BLaER1 treated with 17β-estradiol and CSF1 and Interleukin-3, amounts not matched to agents 10 nM and 100 nM (cell line): Measurements from ENCODE around the gene USP33.
"Not testable (repeated sequence)": the region's sequence is repeated elsewhere in the genome, so short reads cannot be mapped to it uniquely, and the experiment has no call there.

Experiments used
- H3K27ac ChIP-seq, 11 experiments: shearing (Covaris generic); formaldehyde crosslinking; 2 replicates each; pipeline ENCODE4 v1.8.1; 2022
- H3K27me3 ChIP-seq, 11 experiments: shearing (Covaris generic); formaldehyde crosslinking; 2 replicates each; pipeline ENCODE4 v1.8.1; 2022
- H3K36me3 ChIP-seq, 11 experiments: shearing (Covaris generic); formaldehyde crosslinking; 2 replicates each; pipeline ENCODE4 v1.8.1; 2022
- H3K4me1 ChIP-seq, 10 experiments: shearing (Covaris generic); formaldehyde crosslinking; 2 replicates each; pipeline ENCODE4 v1.8.1; 2022
- H3K4me2 ChIP-seq, 11 experiments: shearing (Covaris generic); formaldehyde crosslinking; 2 replicates each; pipeline ENCODE4 v1.8.1; 2022
- H3K4me3 ChIP-seq, 10 experiments: shearing (Covaris generic); formaldehyde crosslinking; 2 replicates each; pipeline ENCODE4 v1.8.1; 2022
- H3K9ac ChIP-seq, 11 experiments: shearing (Covaris generic); formaldehyde crosslinking; 2 replicates each; pipeline ENCODE4 v1.8.1; 2022
- H3K9me3 ChIP-seq, 11 experiments: shearing (Covaris generic); formaldehyde crosslinking; replicated peaks in 1 of 11; 2 replicates each; pipeline ENCODE4 v1.8.1; 2022
- H4K20me1 ChIP-seq, 11 experiments: shearing (Covaris generic); formaldehyde crosslinking; 2 replicates each; pipeline ENCODE4 v1.8.1; 2022
- Cebpa-rat ChIP-seq, 11 experiments: shearing (Covaris generic); IDR thresholded peaks; 2 replicates each; pipeline ENCODE4 v1.8.1; 2022

Gene USP33

GRCh38 chr1:77756052-77756754, 3.4 kb downstream of the USP33 start:
- H4K20me1 ChIP-seq, result peaks cover 36 to 82% (median 61%) of the 10 kb centered on the region in 11 experiments
- H3K9me3 ChIP-seq, result peaks cover 0 to 21% (median 17%) of the 10 kb centered on the region in 11 experiments; a peak in 15 of 22 replicates
- no peaks in the 10 kb centered on the region for H3K27me3 ChIP-seq
- H3K4me3 ChIP-seq, result no peak overlapping the region
- peak overlapping the region in 1 of 11 experiments; percentile 31; a peak in 1 of 22 replicates for H3K9ac ChIP-seq
- peak overlapping the region; percentile 57 to 94 (median 84) for H3K4me2 ChIP-seq
- peaks cover 17 to 40% (median 32%) of the 10 kb centered on the region in 10 experiments for H3K4me1 ChIP-seq
- H3K36me3 ChIP-seq, result peaks cover 3 to 24% (median 19%) of the 10 kb centered on the region in 11 experiments; a peak in 20 of 22 replicates
- TF ChIP-seq Cebpa-rat (IDR thresholded peaks at IDR 0.05), result no peak
- no peak overlapping the region for H3K27ac ChIP-seq

- H3K36me3 ChIP-seq, result peaks cover 11 to 55% (median 31%) of the 10 kb centered on the region in 11 experiments
- not testable (repeated sequence) for H3K27me3 ChIP-seq, H3K4me2 ChIP-seq, H3K9ac ChIP-seq, H3K27ac ChIP-seq, H3K4me1 ChIP-seq, H3K4me3 ChIP-seq
- peaks cover 0 to 31% (median 20%) of the 10 kb centered on the region in 11 experiments; a peak in 16 of 22 replicates for H3K9me3 ChIP-seq
- H4K20me1 ChIP-seq, result peaks cover 18 to 85% (median 49%) of the 10 kb centered on the region in 11 experiments; a peak in 18 of 22 replicates
Measured at GRCh38 chr1:77749489-77749888, 10.2 kb downstream of the USP33 start.

DNA sequence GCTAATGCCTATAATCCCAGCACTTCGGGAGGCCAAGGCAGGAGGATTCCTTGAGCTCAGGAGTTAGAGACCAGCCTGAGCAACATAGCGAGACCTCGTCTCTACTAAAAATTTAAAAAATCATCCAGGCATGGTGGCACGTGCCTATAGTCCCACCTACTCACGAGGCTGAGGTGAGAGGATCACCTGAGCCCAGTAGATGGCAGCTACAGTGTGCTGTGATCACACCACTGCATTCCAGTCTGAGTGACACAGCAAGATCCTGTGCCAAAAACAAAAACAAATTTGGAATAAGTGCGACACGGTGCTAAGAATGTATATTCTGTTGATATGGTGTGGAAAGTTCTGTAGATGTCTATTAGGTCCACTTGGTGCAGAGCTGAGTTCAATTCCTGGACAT, 15.1 kb downstream of the USP33 start:
- H3K4me3 ChIP-seq, result no peak overlapping the region
- H3K4me1 ChIP-seq, result peaks cover 0 to 7% (median 0%) of the 10 kb centered on the region in 10 experiments; a peak in 2 of 20 replicates
- H4K20me1 ChIP-seq, result peaks cover 22 to 85% (median 52%) of the 10 kb centered on the region in 11 experiments; a peak in 19 of 22 replicates
- no peak overlapping the region for H3K4me2 ChIP-seq
- no peak overlapping the region for H3K9ac ChIP-seq
- peaks cover 0 to 4% (median 0%) of the 10 kb centered on the region in 11 experiments; a peak in 2 of 22 replicates for H3K9me3 ChIP-seq
- no peak for TF ChIP-seq Cebpa-rat (IDR thresholded peaks at IDR 0.05)
- no peaks in the 10 kb centered on the region for H3K27me3 ChIP-seq
- H3K36me3 ChIP-seq, result peaks cover 14 to 51% (median 33%) of the 10 kb centered on the region in 11 experiments; a peak in 21 of 22 replicates
- H3K27ac ChIP-seq, result no peak overlapping the region

GRCh38 chr1:77742011-77742555, 17.6 kb downstream of the USP33 start:
- Histone ChIP-seq H3K36me3 (peaks cover 31 to 67% (median 53%) of the 10 kb centered on the region in 11 experiments), H4K20me1 (peaks cover 17 to 68% (median 36%) of the 10 kb centered on the region in 11 experiments; a peak in 19 of 22 replicates), H3K9ac (no peak overlapping the region), H3K4me2 (no peak overlapping the region), H3K27me3 (no peaks in the 10 kb centered on the region), H3K9me3 (peaks cover 0 to under 1% (median 0%) of the 10 kb centered on the region in 11 experiments; a peak in 1 of 22 replicates), H3K4me3 (no peak overlapping the region), H3K4me1 (peaks cover 0 to 7% (median 0%) of the 10 kb centered on the region in 10 experiments; a peak in 1 of 20 replicates), H3K27ac (no peak overlapping the region)
- no peak for TF ChIP-seq Cebpa-rat (IDR thresholded peaks at IDR 0.05)

- TF ChIP-seq Cebpa-rat (IDR thresholded peaks at IDR 0.05), result no peak
- Histone ChIP-seq H3K9me3 (no peaks in the 10 kb centered on the region), H4K20me1 (peaks cover 17 to 63% (median 33%) of the 10 kb centered on the region in 11 experiments; a peak in 19 of 22 replicates), H3K36me3 (peaks cover 36 to 73% (median 61%) of the 10 kb centered on the region in 11 experiments), H3K4me1 (peaks cover 0 to 7% (median 0%) of the 10 kb centered on the region in 10 experiments; a peak in 1 of 20 replicates), H3K27me3 (no peaks in the 10 kb centered on the region), H3K4me2 (no peak overlapping the region), H3K9ac (no peak overlapping the region), H3K27ac (no peak overlapping the region), H3K4me3 (no peak overlapping the region)
Measured at GRCh38 chr1:77741316-77741715, 18.3 kb downstream of the USP33 start.

DNA sequence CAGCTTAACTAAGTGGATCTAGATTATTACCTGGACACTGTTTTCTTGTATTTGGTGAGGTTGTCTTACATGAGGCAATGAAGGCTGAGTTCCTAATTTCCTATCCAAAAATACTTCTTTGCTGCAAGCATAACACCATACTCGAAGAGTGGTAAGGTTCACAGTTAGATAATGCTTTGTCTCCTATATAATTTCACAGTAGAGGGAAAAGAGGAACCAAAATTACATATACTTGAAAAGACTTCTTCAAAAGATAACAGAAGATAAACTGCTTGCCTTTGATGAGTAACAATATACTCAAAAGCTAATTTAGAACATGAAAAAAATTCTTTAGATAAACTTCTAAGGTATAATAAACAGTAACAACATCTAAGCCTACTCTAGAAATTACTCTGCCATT, 20.4 kb downstream of the USP33 start:
- H3K4me1 ChIP-seq, result peaks cover 0 to 7% (median 0%) of the 10 kb centered on the region in 10 experiments; a peak in 1 of 20 replicates
- TF ChIP-seq Cebpa-rat (IDR thresholded peaks at IDR 0.05), result no peak
- no peaks in the 10 kb centered on the region for H3K27me3 ChIP-seq
- no peak overlapping the region for H3K4me2 ChIP-seq
- H3K27ac ChIP-seq, result no peak overlapping the region
- H3K36me3 ChIP-seq, result peaks cover 42 to 82% (median 70%) of the 10 kb centered on the region in 11 experiments
- no peak overlapping the region for H3K9ac ChIP-seq
- H3K9me3 ChIP-seq, result no peaks in the 10 kb centered on the region
- H4K20me1 ChIP-seq, result peaks cover 17 to 52% (median 28%) of the 10 kb centered on the region in 11 experiments; a peak in 19 of 22 replicates
- H3K4me3 ChIP-seq, result no peak overlapping the region

DNA sequence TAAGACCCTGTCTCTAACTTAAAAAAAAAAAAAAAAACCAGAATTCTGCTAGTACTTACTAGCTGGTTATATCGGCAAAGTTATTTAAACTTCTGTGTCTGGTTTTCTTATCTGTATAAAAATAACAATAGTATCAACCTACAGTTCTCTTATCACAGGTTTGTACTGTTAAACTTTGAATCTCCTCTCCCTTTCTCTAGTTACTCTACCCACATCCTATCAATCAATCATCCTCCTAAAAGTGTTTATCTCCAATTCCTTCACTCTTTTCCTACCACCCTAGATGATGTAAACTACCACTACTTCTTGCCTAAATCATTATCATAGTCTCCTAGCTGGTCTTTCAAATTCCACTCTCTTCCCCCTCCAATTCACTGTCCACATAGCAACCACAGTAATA, 27.6 kb downstream of the USP33 start:
- Histone ChIP-seq H3K4me2 (no peak overlapping the region), H3K4me3 (no peak overlapping the region), H3K36me3 (peaks cover 73 to 99% (median 90%) of the 10 kb centered on the region in 11 experiments), H3K4me1 (no peaks in the 10 kb centered on the region), H3K9me3 (no peaks in the 10 kb centered on the region), H3K27me3 (no peaks in the 10 kb centered on the region), H3K9ac (no peak overlapping the region), H3K27ac (no peak overlapping the region), H4K20me1 (no peaks in the 10 kb centered on the region)
- TF ChIP-seq Cebpa-rat (IDR thresholded peaks at IDR 0.05), result no peak

DNA sequence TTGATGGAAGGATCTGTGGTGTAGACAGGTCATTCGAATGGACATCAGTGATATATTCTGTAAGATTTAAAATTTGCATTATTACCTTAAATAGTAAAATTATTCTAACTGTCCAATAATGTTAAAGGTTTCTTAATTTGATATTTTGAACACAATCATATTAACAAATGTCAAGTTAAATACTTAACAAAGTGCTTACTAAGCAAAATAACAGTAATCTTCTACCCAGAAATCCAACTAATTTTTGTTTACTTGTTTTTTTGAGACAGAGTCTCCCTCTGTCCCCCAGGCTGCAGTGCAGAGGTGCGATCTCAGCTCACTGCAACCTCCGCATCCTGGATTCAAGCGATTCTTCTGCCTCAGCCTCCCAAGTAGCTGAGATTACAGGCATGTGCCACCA, 33.9 kb downstream of the USP33 start:
- Histone ChIP-seq H3K9ac (no peak overlapping the region), H3K4me2 (no peak overlapping the region), H3K4me3 (no peak overlapping the region), H4K20me1 (no peaks in the 10 kb centered on the region), H3K27ac (no peak overlapping the region), H3K27me3 (no peaks in the 10 kb centered on the region), H3K36me3 (peaks cover 89 to 100% (median 99%) of the 10 kb centered on the region in 11 experiments), H3K4me1 (no peaks in the 10 kb centered on the region), H3K9me3 (no peaks in the 10 kb centered on the region)
- no peak for TF ChIP-seq Cebpa-rat (IDR thresholded peaks at IDR 0.05)

- H3K9me3 ChIP-seq, result no peaks in the 10 kb centered on the region
- no peak for TF ChIP-seq Cebpa-rat (IDR thresholded peaks at IDR 0.05)
- H3K27ac ChIP-seq, result no peak overlapping the region
- H3K9ac ChIP-seq, result no peak overlapping the region
- no peaks in the 10 kb centered on the region; a peak in 1 of 22 replicates for H4K20me1 ChIP-seq
- no peaks in the 10 kb centered on the region for H3K4me1 ChIP-seq
- peaks cover 85 to 100% (median 98%) of the 10 kb centered on the region in 11 experiments for H3K36me3 ChIP-seq
- no peaks in the 10 kb centered on the region for H3K27me3 ChIP-seq
- H3K4me3 ChIP-seq, result no peak overlapping the region
- no peak overlapping the region for H3K4me2 ChIP-seq
Measured at GRCh38 chr1:77718181-77718580, 41.5 kb downstream of the USP33 start.
